ENCODE results near the gene EMX2. TPM values are rescaled to one million over a fixed set of nuclear protein-coding genes. Genes with fewer than 3 reads are reported as not detected.

The EMX2 gene
- polyA plus RNA-seq, 3 donors, result not detected

- Histone ChIP-seq H3K9ac (ENCODE audit: insufficient read depth, low read length, poor library complexity, severe bottlenecking) (no peak overlapping the region), H3K4me2 (replicated peaks; ENCODE audit: extremely low read depth, low read length, poor library complexity, severe bottlenecking) (no peak overlapping the region), H3K27ac (ENCODE audit: low read depth in 1 of 2, low read length in 2 of 2) (no peak overlapping the region), H3K36me3 (replicated peaks in 1 of 2; ENCODE audit: control insufficient read depth in 1 of 2, insufficient read depth in 2 of 2, low read length in 2 of 2) (no peaks in the 10 kb centered on the region), H3K9me3 (replicated peaks in 1 of 2; ENCODE audit: control insufficient read depth in 1 of 2, insufficient read depth in 1 of 2, low read length in 2 of 2) (peaks cover 0 to 45% of the 10 kb centered on the region in 2 donors), H3K27me3 (ENCODE audit: control insufficient read depth in 2 of 2, insufficient read depth in 2 of 2, low read length in 2 of 2) (peaks cover 83 to 97% of the 10 kb centered on the region in 2 donors), H3K79me2 (ENCODE audit: insufficient read depth, low read length) (no peaks in the 10 kb centered on the region), H3K4me3 (replicated peaks in 1 of 3; ENCODE audit: low read depth in 2 of 3, low read length in 3 of 3) (no peak overlapping the region), H3K4me1 (ENCODE audit: control insufficient read depth in 1 of 2, insufficient read depth in 2 of 2, low read length in 2 of 2) (peaks cover 7 to 10% of the 10 kb centered on the region in 2 donors), H2AFZ (ENCODE audit: insufficient read depth, low read depth, low read length, poor library complexity, severe bottlenecking) (no peak overlapping the region), H4K20me1 (ENCODE audit: insufficient read depth, low read length) (no peaks in the 10 kb centered on the region)
- no peak for TF ChIP-seq CTCF (IDR thresholded peaks at IDR 0.05)
- Mint-ChIP-seq H3K27me3 (ENCODE audit: low read depth in 3 of 3) (peaks cover 84 to 94% (median 87%) of the 10 kb centered on the region in 3 donors), H3K9me3 (peaks cover 0 to 22% (median 4%) of the 10 kb centered on the region in 7 donors), H3K36me3 (no peaks in the 10 kb centered on the region), H3K4me1 (peaks cover 15% of the 10 kb centered on the region), H3K4me3 (peak overlapping the region in 1 of 2 donors; percentile 64), H3K27ac (no peak overlapping the region)
- 20% methylated on average over 9 of the region's 14 CpGs for WGBS (ENCODE audit: insufficient coverage)
- intact Hi-C loops (cut with micrococcal nuclease), result no loop called here
- DNase-seq, result no peak
Observed at GRCh38 chr10:117531371-117532002, 11.1 kb upstream of the EMX2 start.

GRCh38 chr10:117532003-117532385 is 10.6 kb upstream of the EMX2 start:
- Histone ChIP-seq H3K36me3 (replicated peaks in 1 of 2; ENCODE audit: control insufficient read depth in 1 of 2, insufficient read depth in 2 of 2, low read length in 2 of 2) (no peaks in the 10 kb centered on the region), H3K4me2 (replicated peaks; ENCODE audit: extremely low read depth, low read length, poor library complexity, severe bottlenecking) (no peak overlapping the region), H3K4me1 (ENCODE audit: control insufficient read depth in 1 of 2, insufficient read depth in 2 of 2, low read length in 2 of 2) (peaks cover 7 to 10% of the 10 kb centered on the region in 2 donors), H3K79me2 (ENCODE audit: insufficient read depth, low read length) (no peaks in the 10 kb centered on the region), H4K20me1 (ENCODE audit: insufficient read depth, low read length) (no peaks in the 10 kb centered on the region), H3K9me3 (replicated peaks in 1 of 2; ENCODE audit: control insufficient read depth in 1 of 2, insufficient read depth in 1 of 2, low read length in 2 of 2) (peaks cover 0 to 46% of the 10 kb centered on the region in 2 donors), H2AFZ (ENCODE audit: insufficient read depth, low read depth, low read length, poor library complexity, severe bottlenecking) (no peak overlapping the region), H3K27me3 (ENCODE audit: control insufficient read depth in 2 of 2, insufficient read depth in 2 of 2, low read length in 2 of 2) (peaks cover 83 to 97% of the 10 kb centered on the region in 2 donors), H3K27ac (ENCODE audit: low read depth in 1 of 2, low read length in 2 of 2) (no peak overlapping the region), H3K4me3 (replicated peaks in 1 of 3; ENCODE audit: low read depth in 2 of 3, low read length in 3 of 3) (no peak overlapping the region), H3K9ac (ENCODE audit: insufficient read depth, low read length, poor library complexity, severe bottlenecking) (no peak overlapping the region)
- DNase-seq, result no peak
- H3K27me3 Mint-ChIP-seq (ENCODE audit: low read depth in 3 of 3), result peaks cover 89 to 96% (median 92%) of the 10 kb centered on the region in 3 donors
- no peak overlapping the region for H3K27ac Mint-ChIP-seq
- WGBS (ENCODE audit: insufficient coverage), result 14% methylated on average over 1 of the region's 3 CpGs
- H3K36me3 Mint-ChIP-seq, result no peaks in the 10 kb centered on the region
- H3K4me1 Mint-ChIP-seq, result peaks cover 17% of the 10 kb centered on the region
- peaks cover 0 to 22% (median 6%) of the 10 kb centered on the region in 7 donors for H3K9me3 Mint-ChIP-seq
- intact Hi-C loops (cut with micrococcal nuclease), result no loop called here
- no peak for TF ChIP-seq CTCF (IDR thresholded peaks at IDR 0.05)
- H3K4me3 Mint-ChIP-seq, result peak overlapping the region in 1 of 2 donors; percentile 64

Measured in CD14-positive monocyte (primary cell).